ENCODE measurements around the gene IRF4.

The IRF4 gene

GRCh38 chr6:391559-392440 lies at the start of gene IRF4:
Gene IRF4, plus strand, starts transcription at chr6:391752. Its CDS starts 1,401 bp downstream, at chr6:393153.
- peak; percentile 65 for DNase-seq (ENCODE audit: low read depth, low spot score)

GRCh38 chr6:341914-342831 lies 49.4 kb upstream of the IRF4 start:
- DNase-seq (ENCODE audit: low read depth, low spot score): no peak

GRCh38 chr6:342832-343179 lies 48.7 kb upstream of the IRF4 start:
- DNase-seq (ENCODE audit: low read depth, low spot score): no peak

- no peak for DNase-seq (ENCODE audit: low read depth, low spot score)
Measured at GRCh38 chr6:343226-343935, 48.2 kb upstream of the IRF4 start.

- DNase-seq (ENCODE audit: low read depth, low spot score): no peak
Measured at GRCh38 chr6:343960-344815, 47.4 kb upstream of the IRF4 start.

DNA sequence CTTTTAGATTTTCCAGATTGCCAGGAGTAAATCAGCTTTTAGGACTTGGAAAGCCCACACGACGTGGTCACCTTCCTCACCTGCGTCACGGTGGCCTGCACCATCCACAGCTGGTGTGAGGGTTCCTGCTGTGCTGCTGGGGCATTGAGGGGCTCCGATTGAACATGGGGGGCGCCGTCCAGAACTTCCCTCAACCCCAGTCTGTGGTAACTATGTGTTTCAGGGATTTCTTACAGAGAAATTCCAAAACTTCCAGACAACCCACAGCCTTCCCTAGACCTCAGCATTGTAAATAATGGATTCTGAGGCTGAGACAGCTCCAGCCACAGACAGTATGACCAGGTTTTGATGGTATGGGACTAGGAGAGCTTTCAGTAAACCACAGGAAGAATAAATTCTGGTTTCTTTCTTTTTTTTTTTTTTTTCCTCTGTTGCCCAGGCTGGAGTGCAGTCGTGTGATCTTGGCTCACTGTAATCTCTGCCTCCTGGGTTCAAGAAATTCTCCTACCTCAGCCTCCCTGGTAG lies 46.7 kb upstream of the IRF4 start:
- DNase-seq (ENCODE audit: low read depth, low spot score): no peak

GRCh38 chr6:345747-346385 lies 45.7 kb upstream of the IRF4 start:
- DNase-seq (ENCODE audit: low read depth, low spot score): no peak

DNA sequence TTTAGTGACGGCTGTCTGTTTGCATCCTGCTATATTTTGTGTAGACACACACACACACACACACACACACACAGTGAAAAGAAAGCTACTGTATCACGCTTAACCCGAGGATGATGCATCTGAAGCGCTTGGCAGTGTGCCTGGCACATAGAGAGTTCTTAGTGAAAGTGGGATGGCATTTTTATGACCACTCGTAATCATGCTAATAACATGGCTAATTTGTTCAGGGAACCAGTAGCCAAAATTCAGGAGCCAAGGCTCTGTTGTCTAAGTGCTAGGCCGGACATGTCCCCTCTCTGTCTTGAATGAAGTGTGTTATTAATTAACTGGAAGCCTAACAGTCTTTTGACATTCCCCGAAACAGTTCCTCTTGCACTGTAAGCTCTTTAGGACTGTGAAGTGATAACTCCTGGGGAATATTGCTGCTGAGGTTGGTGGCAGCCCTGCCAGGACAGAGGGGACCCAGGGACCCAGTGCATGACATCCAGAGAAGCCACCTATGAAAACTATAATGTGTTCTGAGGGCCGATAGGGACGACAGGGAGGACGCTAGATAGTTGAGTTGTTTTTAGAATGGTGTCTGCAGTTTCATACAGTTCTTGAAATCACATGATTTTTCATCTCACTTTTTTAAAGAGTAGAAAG lies 45.0 kb upstream of the IRF4 start:
- DNase-seq (ENCODE audit: low read depth, low spot score): no peak

DNA sequence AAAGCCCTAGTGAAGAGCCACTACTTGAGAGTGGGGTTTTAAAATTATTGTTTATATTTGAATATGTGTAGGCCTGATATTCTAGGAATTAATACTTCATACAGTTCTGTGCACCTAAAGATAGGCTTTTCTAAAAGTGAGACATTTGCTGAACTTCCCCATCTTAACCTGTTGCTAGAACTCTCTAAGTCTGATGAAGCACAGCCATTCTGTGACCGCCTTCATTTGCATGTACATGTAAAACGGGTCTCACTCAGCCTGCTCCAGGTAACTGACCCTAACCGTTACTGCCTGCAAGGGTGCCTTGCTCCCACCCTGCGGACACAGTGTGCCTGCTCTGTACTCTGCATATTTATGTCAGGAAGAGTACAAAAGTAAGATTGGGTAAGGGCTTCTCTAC lies 44.3 kb upstream of the IRF4 start:
- DNase-seq (ENCODE audit: low read depth, low spot score): no peak

DNA sequence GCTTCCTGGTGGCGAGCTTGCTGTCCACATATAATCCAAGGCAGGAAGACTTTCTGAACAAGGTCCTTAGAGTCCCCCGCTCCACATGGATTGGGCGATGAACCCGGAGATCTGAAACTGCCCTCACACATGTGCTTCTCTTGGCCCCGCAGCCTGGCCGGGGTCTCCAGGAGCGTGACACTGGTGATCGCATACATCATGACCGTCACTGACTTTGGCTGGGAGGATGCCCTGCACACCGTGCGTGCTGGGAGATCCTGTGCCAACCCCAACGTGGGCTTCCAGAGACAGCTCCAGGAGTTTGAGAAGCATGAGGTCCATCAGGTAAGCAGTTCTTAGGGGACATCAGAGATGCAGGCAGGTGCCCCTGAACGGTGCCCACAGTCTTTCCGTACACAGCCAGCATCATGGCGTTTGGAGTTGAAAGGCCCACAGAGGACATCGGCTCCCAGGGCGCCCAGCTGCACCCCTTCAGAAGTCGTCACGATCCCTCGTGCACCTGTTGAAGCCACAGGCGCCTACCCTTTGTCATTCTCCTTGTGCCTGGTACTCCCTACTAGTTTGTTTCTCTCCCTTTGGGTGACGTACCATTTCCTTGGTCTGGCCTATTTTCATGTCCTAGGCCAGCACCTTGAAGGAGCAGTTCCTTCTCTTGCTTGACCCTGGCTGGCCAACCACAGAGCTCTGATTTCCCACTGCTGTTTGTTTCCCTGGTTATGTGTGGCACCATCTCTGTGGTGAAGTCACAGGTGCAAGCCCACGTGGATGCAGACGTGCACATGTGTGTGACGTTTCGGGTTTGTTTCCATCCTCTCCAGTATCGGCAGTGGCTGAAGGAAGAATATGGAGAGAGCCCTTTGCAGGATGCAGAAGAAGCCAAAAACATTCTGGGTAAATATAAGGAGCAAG lies 43.3 kb upstream of the IRF4 start:
- no peak for DNase-seq (ENCODE audit: low read depth, low spot score)

GRCh38 chr6:348860-349396 lies 42.6 kb upstream of the IRF4 start:
- DNase-seq (ENCODE audit: low read depth, low spot score): no peak

DNA sequence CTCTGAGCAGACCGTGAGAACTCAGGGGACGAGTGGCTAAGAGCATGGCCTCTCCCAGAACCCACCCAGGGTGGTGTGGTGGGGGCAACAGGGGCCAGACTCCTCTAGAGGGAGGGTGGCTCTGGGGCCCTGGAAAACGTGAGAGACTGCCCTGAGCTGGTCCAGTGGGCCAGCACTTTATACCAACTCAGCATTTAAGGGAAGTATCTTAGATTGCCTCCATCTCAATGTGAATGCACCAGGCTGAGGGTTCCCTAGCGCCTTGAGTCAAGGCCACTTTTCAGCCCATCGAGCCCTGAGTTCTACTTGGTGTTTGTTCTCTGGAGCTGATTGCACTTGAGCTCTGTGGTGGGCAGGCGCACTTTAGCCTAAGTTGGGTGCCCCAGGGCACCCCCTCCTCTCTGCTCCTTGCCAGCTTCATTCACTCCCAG lies 42.0 kb upstream of the IRF4 start:
- DNase-seq (ENCODE audit: low read depth, low spot score): no peak

DNA sequence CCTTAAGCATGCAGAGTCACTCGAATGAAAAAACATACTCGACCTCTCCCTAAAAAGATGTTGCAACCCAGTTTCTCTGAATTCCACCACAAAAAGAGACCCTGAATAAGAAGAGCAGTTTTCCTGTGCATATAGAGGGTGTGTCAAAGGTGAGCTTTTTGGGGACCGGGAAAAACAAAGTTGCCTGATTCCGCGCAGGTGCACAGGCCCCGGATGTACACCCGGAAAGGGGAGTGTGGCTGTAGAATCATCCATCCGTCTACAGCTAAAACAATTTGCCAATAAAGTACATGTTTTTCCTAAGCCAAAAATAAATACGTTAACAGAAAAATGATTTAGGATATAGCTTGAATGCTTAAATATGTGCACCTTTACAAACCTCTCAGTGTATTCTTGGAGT lies 41.2 kb upstream of the IRF4 start:
- DNase-seq (ENCODE audit: low read depth, low spot score): no peak

DNA sequence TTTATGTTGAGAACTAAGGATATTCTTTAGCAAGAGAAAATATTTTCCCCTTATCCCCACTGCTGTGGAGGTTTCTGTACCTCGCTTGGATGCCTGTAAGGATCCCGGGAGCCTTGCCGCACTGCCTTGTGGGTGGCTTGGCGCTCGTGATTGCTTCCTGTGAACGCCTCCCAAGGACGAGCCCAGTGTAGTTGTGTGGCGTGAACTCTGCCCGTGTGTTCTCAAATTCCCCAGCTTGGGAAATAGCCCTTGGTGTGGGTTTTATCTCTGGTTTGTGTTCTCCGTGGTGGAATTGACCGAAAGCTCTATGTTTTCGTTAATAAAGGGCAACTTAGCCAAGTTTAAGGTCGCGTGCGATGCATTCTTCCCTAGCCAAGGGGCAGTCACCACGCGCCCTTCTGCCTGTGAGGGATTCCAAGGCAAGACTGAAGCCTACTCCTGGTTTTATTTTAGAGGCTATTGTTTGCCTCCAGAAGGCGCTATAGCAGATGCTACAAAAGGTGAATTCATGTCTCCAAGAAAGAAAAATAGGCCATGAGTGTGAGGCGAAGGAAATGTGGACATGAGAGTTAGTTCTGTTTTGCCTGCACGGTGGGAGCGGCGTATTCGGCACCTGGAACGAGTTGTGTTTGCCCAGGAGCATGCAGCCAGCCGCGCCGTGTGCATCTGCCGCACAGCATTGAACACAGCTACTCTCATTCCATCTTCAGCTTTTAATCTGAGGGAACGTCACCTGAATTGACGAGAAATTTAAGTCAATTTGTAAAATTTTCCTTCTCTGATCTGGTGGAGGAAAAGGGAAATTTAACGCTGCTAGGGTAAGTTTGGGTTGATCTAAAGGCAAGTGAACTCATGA lies 40.3 kb upstream of the IRF4 start:
- DNase-seq (ENCODE audit: low read depth, low spot score): no peak

GRCh38 chr6:351867-352289 lies 39.7 kb upstream of the IRF4 start:
- no peak for DNase-seq (ENCODE audit: low read depth, low spot score)

GRCh38 chr6:352474-352873 lies 39.1 kb upstream of the IRF4 start:
- no peak for DNase-seq (ENCODE audit: low read depth, low spot score)

DNA sequence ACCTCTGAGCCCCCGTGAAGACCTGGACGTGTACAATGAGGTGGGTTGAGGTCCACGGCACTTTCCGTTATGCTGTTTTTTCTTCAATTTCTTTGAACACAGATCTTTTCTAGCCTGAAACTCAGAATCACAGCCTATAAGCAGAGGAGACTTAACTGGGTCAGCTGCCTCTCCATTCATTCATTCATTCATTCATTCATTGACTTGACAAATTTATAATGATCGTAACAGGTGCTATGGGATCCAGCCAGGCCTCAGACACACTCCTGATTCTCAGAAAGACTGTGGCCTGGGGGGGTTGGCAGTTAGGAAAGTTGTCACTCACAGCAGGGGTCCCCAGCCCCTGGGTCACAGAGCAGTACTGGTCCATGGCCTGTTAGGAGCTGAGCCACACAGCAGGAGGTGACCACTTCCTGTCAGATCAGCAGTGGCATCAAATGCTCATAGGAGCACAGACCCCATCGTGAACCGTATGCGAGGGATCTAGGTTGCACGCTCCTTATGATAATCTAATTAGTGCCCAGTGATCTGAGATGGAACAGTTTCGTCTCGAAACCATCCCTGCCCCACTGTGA lies 38.6 kb upstream of the IRF4 start:
- DNase-seq (ENCODE audit: low read depth, low spot score): no peak

All from activated CD4-positive, CD25-positive, alpha-beta regulatory T cell treated with anti-CD3 and anti-CD28 coated beads, Interleukin-2, amount 50 U/mL, for 16 hours (primary cell).